H1 (cell line): ENCODE measurements around the gene BTD. TPM values are rescaled to one million over a fixed set of nuclear protein-coding genes. Genes with fewer than 3 reads are reported as not detected.

Experiments
- CBX5 ChIP-seq: fragments of 300-800, 300-1000 bp; sonication (generic); IDR thresholded peaks from 2 replicates; pipeline ENCODE4 v1.7.1; 2016; ENCODE audit warnings: antibody characterized with exemption, low read length, low read depth
- CHD7 ChIP-seq: fragments of 300-600 bp; sonication (generic); IDR thresholded peaks from 2 replicates; pipeline ENCODE4 v1.7.1; 2012; ENCODE audit warnings: low read length, moderate library complexity, mild to moderate bottlenecking, inconsistent platforms; ENCODE audit not compliant: insufficient replicate concordance
- PHF8 ChIP-seq: fragments of 200-600 bp; sonication (generic); conservative IDR thresholded peaks from 2 replicates; pipeline ENCODE4 v1.7.1; 2012; ENCODE audit warnings: low read depth, mild to moderate bottlenecking, inconsistent platforms, low read length, moderate library complexity
- POLR2A ChIP-seq, 2 experiments: IDR thresholded peaks; 1 replicate in 1 of 2; 2 replicates in 1 of 2; pipeline ENCODE4 v1.6.1; 2011; ENCODE audit warnings: low read depth in 2 of 2, low read length in 2 of 2, mild to moderate bottlenecking in 2 of 2; ENCODE audit errors: control extremely low read depth in 1 of 2
- SP1 ChIP-seq: IDR thresholded peaks from 2 replicates; pipeline ENCODE4 v1.6.1; 2011; ENCODE audit warnings: low read depth, low read length
- SRF ChIP-seq: IDR thresholded peaks from 2 replicates; pipeline ENCODE4 v1.6.1; 2011; ENCODE audit warnings: mild to moderate bottlenecking, low read depth, low read length, moderate library complexity
- TCF12 ChIP-seq: IDR thresholded peaks from 2 replicates; pipeline ENCODE4 v1.6.1; 2011; ENCODE audit warnings: low read depth, mild to moderate bottlenecking, low read length
- polyA plus RNA-seq, 7 experiments: library from polyadenylated mRNA; depleted of rRNA in 3 of 7; stranded (reverse) in 5 of 7; unstranded in 2 of 7; fragments of >200 nt in 5 of 7; fragments of 200-250 nt in 2 of 7; gene quantifications; 1 replicate in 5 of 7; 2 replicates in 1 of 7; 4 replicates in 1 of 7; pipeline versions ENCODE4 v1.2.1 to v1.2.3, GENCODE V29; 2011 to 2013; ENCODE audit warnings: missing spikeins in 2 of 7, mixed read lengths in 2 of 7
- total RNA-seq: library from RNA; stranded (reverse); fragmentation: NEBNext Ultra II Directional; extraction: Animal tissue kit (Norgen Biotek cat#: 25700); gene quantifications from 2 replicates; pipeline ENCODE4 v1.2.1, GENCODE V29; 2021

The BTD gene
- total and polyA plus RNA-seq, 2 of the 8 experiments (the other 6 are each of a cell fraction or from before 2014, with no cell fraction given) = 21.8 to 36.7 TPM

GRCh38 chr3:15579051-15579450 lies 22.5 kb upstream of the BTD start (continued):
- TF ChIP-seq CHD7 (no peak), PHF8 (no peak), CBX5 (no peak), SRF (no peak), TCF12 (no peak), POLR2A (IDR thresholded peaks at IDR 0.05; ENCODE audit: control extremely low read depth in 1 of 2, low read depth in 2 of 2, low read length in 2 of 2) (no peak), SP1 (no peak)
- TF ChIP-seq, all 59 proteins: peak for 0
